Kidney (tissue), 14 donors: ENCODE measurements around the gene EGFL8. TPM values are rescaled to one million over a fixed set of nuclear protein-coding genes. Genes with fewer than 3 reads are reported as not detected.

ENCODE experiments used
- DNase-seq, 5 donors: peaks; one replicate each; pipeline ENCODE4 v3.0.0-alpha.2; 2013 to 2020
- FAIRE-seq: peaks from 2 replicates; lab custom pipeline; 2012; peaks lifted over from hg19 to GRCh38; lab: Jason Lieb, UNC
- H3K27ac ChIP-seq, 2 donors: one replicate each; pipeline ENCODE4 v1.7.0; 2013; ENCODE audit warnings: low read depth in 2 of 2, low read length in 2 of 2, inconsistent platforms in 1 of 2
- H3K27me3 ChIP-seq: one replicate; pipeline ENCODE4 v1.7.1; 2013; ENCODE audit warnings: low read length, inconsistent platforms; ENCODE audit not compliant: control insufficient read depth, insufficient read depth
- H3K36me3 ChIP-seq, 3 donors: one replicate each; pipeline versions ENCODE4 v1.7.0 to v1.7.1; 2013; ENCODE audit warnings: low read length in 3 of 3, control low read depth in 1 of 3, inconsistent platforms in 1 of 3; ENCODE audit not compliant: insufficient read depth in 3 of 3, control insufficient read depth in 2 of 3
- H3K4me1 ChIP-seq, 3 donors: one replicate each; pipeline versions ENCODE4 v1.7.0 to v1.7.1; 2013; ENCODE audit warnings: low read length in 3 of 3, inconsistent platforms in 1 of 3, low read depth in 1 of 3; ENCODE audit not compliant: control insufficient read depth in 2 of 3, insufficient read depth in 2 of 3
- H3K4me3 ChIP-seq, 3 donors: one replicate each; pipeline versions ENCODE4 v1.7.0 to v1.8.1; 2013; ENCODE audit warnings: low read length in 3 of 3, control low read depth in 1 of 3, inconsistent platforms in 1 of 3
- H3K9ac ChIP-seq, 3 donors: one replicate each; pipeline versions ENCODE4 v1.7.0 to v1.7.1; 2013; ENCODE audit warnings: low read length in 3 of 3, control low read depth in 1 of 3, inconsistent platforms in 1 of 3
- H3K9me3 ChIP-seq, 3 donors: one replicate each; pipeline versions ENCODE4 v1.7.0 to v1.7.1; 2013; ENCODE audit warnings: low read length in 3 of 3, control low read depth in 1 of 3, inconsistent platforms in 1 of 3; ENCODE audit not compliant: control insufficient read depth in 2 of 3, insufficient read depth in 1 of 3
- CTCF ChIP-seq: IDR thresholded peaks from 3 replicates; pipeline ENCODE4 v1.5.1; 2012; ENCODE audit warnings: mild to moderate bottlenecking, moderate library complexity, borderline replicate concordance; ENCODE audit not compliant: insufficient read depth; ENCODE audit errors: extremely low read depth
- intact Hi-C: fragments of 100-400 bp; cut with DNase I; formaldehyde crosslinking; loops from one replicate; pipeline ENCODE4 v1.11.1; 2022
- polyA plus RNA-seq: library from polyadenylated mRNA; stranded (reverse); fragments of 350-450 nt; fragmentation: Illumina TruSeq; extraction: RNeasy Lipid Tissue Mini Kit (QIAGEN cat#74804); gene quantifications from one replicate; pipeline ENCODE4 v1.2.3, GENCODE V29; 2014; ENCODE audit warnings: low read depth, low replicate concordance; ENCODE audit not compliant: insufficient read depth
- total RNA-seq: library from RNA; stranded (reverse); fragmentation: NEBNext Ultra II Directional; extraction: Animal tissue kit (Norgen Biotek cat#: 25700); gene quantifications from one replicate; pipeline ENCODE4 v1.2.1, GENCODE V29; 2021
- donor health status: control.
- donor health status: control.
- donor health status: control.
- donor health status: control.
- donor health status: control.
- donor health status: DM: yes; HTN: yes; CAD: no.
- donor health status: Normal renal cell carcinoma (clear cell type).

Gene EGFL8
- total and polyA plus RNA-seq, 2 donors from 2014 or later: 15.0 to 18.3 TPM

- Histone ChIP-seq H3K27ac (no peak within 1 kb of the TSS), H3K4me3 (peak within 1 kb of the TSS; percentile 36 to 99 (median 96)), H3K27me3 (no peaks in the 10 kb centered on the region), H3K4me1 (peaks cover 4 to 20% (median 13%) of the 10 kb centered on the region in 3 donors), H3K36me3 (peaks cover 0 to 13% (median 4%) of the 10 kb centered on the region in 3 donors), H3K9ac (peak within 1 kb of the TSS in 2 of 3 donors; percentile 37 to 82), H3K9me3 (no peaks in the 10 kb centered on the region)
- no peak for TF ChIP-seq CTCF
- FAIRE-seq: no peak
- DNase-seq: peak in 3 of 5 donors; percentile 37 to 76 (median 46)
- intact Hi-C loops: no loop called here
These were observed 12.3 kb upstream of the EGFL8 start, which contains the start of gene PRRT1 for GRCh38 chr6:32151863-32152768. TSS of gene PRRT1 (minus strand) at chr6:32151939. CDS start at chr6:32151827, 112 bp downstream.

GRCh38 chr6:32152769-32153563 is 11.4 kb upstream of the EGFL8 start:
- intact Hi-C loops: no loop called here
- FAIRE-seq (no peak), DNase-seq (peak in 4 of 5 donors; percentile 66 to 84 (median 78))
- Histone ChIP-seq H3K36me3 (peaks cover 5 to 19% (median 10%) of the 10 kb centered on the region in 3 donors), H3K4me3 (peak overlapping the region; percentile 89 to 99 (median 96)), H3K9ac (peak overlapping the region; percentile 32 to 82 (median 37)), H3K9me3 (no peaks in the 10 kb centered on the region), H3K4me1 (peaks cover 4 to 20% (median 13%) of the 10 kb centered on the region in 3 donors), H3K27me3 (no peaks in the 10 kb centered on the region), H3K27ac (peak overlapping the region; percentile 88 to 98)
- TF ChIP-seq CTCF: no peak

GRCh38 chr6:32153564-32154513 is 10.6 kb upstream of the EGFL8 start, which contains the start of gene PPT2:
TSS of gene PPT2 (plus strand) at chr6:32154141. CDS start at chr6:32154595, 454 bp downstream.
- Histone ChIP-seq H3K4me3 (peak within 1 kb of the TSS; percentile 89 to 99 (median 96)), H3K27me3 (no peaks in the 10 kb centered on the region), H3K9ac (peak within 1 kb of the TSS; percentile 82 to 91 (median 83)), H3K27ac (peak within 1 kb of the TSS; percentile 88 to 98), H3K9me3 (no peaks in the 10 kb centered on the region), H3K36me3 (peaks cover 5 to 22% (median 12%) of the 10 kb centered on the region in 3 donors), H3K4me1 (peaks cover 4 to 20% (median 13%) of the 10 kb centered on the region in 3 donors)
- FAIRE-seq: no peak
- DNase-seq: peak; percentile 95 to 98 (median 97)
- peak; percentile 1 for TF ChIP-seq CTCF
- intact Hi-C loops: no loop called here
